Hindlimb muscle (tissue), 1 donor: Measurements from ENCODE around the gene CSGALNACT2. TPM values are rescaled to one million over a fixed set of nuclear protein-coding genes. Genes with fewer than 3 reads are reported as not detected.
"Not testable (repeated sequence)": the region's sequence is repeated elsewhere in the genome, so short reads cannot be mapped to it uniquely, and the experiment has no call there.

Experiments used
- DNase-seq: peaks from one replicate; pipeline ENCODE4 v3.0.0-alpha.2; 2013
- polyA plus RNA-seq: library from polyadenylated mRNA; unstranded; fragments of 120-200 nt; gene quantifications from one replicate; pipeline ENCODE4 v1.2.1, GENCODE V29; 2013; ENCODE audit not compliant: insufficient read length

CSGALNACT2 gene
- polyA plus RNA-seq, 1 donor: 24.2 TPM

DNA sequence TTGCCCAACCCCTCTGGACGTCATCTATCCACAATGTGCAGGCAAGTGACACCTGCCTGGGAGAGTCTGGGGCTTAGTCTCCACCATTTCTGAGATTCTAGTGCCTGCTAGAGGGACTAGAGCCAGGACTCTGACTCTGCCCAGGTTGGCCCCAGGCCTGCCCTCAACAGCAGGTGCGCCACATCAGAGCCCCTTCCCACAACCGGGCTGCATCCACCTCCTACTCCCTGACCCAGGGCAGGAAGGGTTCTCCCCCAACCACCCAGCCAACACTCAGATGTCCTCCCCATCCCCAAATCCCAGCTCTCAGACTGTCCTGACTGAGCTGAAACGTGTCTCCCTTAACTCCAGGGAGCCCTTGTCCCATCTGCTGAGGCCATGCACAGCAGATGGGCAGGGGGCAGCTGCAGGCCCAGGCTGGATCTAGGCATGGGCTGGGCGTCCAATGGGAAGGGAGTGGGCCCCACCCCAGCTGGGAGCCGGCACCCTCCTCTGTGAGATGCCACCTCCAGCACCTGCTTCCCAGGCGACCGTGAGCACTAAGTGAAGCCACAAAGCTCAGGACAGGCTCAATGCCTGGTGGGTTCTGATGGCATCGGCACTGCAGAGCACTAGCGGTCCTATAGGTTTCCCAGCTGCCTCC lies 79.4 kb downstream of the CSGALNACT2 start:
- DNase-seq: no peak

DNA sequence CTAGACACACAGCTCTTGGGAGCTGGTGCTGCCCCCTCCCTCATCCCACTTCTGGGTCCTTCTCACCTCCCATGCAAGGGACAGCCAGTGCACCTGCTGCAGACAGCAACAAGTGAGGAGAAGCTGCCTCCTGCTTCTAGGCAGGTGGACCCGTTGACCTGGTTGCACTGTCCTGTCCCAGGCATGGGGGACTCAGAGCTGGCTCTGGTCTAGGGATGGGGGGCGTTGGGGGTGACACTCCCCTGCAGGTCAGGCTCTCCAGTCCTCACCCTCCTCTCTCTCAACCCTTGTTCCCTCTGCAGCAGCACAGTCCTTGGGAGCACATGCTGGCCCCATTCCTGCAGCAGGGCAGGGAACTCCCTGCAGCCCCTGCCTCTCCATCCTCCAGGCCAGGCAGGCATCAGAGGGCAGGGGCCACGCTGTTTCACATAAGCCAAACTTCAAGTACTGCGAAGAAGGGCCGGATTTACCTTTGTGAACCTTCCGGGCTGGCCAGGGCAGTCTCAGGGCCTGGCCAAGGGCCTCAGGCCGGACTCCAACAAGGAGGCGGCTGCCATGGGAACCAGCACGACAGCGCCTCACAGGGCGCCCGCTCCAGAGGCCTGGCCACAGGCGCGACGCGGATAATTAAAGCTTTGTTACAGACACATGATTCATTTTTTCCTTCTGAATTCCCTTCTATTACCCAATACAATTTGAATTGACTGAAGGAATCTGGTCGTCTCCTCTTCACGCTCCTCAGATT lies 80.1 kb downstream of the CSGALNACT2 start:
- DNase-seq: no peak

DNA sequence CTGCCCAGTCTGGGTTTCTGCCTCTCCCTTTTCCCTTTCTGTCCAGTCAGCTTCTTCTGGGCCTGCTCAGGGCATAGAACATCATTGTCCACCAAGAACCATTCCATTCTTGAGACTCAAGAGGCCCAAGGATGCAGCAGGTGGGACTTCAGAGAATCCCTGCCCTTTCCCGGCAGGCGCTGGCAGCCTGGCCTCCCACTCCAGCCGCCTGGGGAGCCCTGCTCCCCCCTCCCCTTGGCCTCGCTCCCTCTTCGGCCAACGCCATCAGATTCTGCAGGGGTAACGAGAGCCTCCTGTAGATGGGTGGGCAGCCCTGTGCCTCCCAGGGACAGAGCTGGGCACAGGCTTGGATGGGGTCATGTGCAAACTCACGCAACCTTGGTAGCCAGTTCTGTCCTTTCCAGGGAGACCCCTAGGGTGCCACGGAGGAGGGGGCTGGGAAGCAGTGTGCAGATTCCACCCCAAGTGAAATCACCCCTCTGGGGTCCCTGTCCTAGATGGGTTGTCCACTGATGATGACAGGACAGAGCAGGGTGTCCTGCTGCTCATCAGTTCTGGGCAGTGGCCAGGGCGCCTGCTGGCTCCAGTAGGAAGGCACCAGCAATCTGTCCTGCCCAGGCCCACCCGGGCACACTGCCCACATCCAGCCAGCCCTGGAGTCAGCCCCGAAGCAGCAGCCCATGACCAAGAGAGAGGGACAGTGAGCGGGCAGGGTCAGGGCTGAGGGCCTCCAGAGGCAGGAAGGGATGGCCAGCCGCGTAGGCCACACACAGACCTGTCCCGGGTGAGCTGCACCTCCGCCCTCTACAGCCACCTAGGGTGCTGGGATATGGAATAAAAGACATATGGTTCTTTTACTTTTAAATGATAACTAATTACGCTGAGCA lies 80.9 kb downstream of the CSGALNACT2 start:
- DNase-seq: no peak

DNA sequence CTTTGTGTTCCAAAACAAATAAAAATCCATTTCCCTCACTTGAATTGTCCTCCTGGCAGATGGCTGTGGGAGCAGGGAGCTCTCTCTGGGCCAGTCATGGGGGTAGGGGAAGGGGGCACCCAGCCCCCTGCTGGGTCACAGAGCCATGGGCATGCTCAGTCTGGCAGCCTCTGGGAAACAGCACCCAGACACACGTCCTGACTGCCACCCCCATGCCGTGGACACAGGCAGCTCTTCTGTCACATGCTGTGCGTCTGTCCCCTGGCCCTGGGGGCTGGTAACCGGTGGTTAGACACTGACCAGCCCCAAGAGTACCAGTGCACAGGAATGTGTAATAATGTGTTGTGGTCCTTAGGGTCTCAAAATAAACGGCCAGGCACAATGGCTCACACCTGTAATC lies 81.6 kb downstream of the CSGALNACT2 start:
- DNase-seq: no peak

DNA sequence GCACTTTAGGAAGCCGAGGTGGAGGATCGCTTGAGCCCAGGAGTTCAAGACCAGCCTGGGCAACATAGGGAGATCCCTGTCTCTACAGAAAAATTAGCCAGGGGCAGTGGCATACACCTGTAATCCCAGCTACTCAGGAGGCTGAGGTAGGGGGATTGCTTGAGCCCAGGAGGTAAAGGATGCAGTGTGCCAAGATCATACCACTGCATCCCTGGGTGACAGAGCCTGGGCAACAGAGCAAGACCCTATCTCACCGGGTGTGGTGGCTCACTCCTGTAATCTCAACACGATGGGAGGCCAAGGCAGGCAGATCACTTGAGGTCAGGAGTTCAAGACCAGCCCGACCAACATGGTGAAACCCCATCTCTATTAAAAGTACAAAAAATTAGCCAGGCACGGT lies 82.0 kb downstream of the CSGALNACT2 start:
- not testable (repeated sequence) for DNase-seq

DNA sequence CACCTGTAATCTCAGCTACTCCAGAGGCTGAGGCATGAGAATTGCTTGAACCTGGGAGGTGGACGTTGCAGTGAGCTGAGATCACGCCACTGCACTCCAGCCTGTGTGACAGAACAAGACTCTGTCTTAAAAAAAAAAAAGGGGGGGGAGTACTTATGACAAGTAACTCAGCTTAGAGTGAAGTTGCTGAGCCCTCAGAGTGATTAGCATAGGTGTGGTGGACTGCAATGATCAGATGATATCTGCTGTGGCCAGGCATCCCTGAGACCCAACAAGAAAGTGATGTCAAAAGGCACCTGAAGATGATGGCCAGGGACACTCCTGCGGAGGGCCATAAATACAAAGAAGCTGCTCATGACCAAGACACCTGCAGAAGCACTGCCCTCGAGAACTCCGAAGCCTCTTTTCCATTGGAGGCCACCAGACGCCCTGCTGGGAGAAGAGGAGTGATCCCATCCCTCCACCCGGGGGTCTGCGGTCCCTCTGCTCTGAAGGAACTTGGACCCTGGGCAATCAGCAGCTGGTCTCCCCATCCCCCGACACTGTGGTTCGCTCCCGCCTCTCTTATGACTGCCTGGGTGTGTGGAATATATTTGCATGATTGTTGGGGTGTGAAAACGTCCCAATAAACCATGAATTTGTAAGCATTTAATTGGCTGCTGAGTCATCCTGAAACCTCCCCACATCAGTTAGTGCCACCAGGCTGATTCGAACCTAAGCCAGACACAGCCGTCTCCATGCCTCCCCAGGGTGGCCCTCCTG lies 82.6 kb downstream of the CSGALNACT2 start:
- no peak for DNase-seq

DNA sequence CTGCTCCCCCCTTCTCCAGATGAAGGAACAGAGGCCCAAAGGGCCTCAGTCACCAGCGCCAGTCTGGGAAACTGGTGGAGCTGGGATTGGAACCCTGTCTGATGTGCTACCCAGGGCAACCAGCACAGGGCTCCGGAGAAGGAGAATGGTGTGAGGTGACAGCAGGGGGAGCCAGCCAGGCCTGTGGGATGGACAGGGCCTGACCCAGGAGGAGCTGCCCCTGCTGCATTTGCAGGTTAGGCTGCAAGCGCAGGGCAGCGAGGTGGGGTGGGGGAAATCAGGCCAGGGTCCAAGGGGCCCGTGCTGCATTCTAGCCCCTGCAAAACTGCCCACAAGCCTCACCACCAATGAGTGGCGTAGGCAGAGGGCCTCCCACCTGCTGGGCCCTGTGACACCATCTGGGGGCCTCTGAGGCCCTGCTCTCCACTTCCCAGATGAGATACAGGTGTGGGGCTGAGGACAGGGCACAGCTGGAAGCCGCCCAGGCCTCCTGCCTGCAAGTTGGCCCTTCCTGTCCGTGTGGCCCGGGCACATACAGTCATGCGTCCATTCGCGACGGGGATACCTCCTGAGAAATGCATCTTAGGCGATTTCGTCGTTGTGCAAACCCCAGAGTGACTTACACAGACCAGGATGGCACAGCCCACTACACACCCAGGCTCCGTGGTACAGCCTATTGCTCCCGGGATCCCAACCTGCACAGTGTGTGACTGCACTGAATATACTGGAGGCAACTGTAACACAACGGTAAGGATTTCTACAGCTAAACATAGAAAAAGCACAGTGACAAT lies 83.4 kb downstream of the CSGALNACT2 start:
- no peak for DNase-seq

DNA sequence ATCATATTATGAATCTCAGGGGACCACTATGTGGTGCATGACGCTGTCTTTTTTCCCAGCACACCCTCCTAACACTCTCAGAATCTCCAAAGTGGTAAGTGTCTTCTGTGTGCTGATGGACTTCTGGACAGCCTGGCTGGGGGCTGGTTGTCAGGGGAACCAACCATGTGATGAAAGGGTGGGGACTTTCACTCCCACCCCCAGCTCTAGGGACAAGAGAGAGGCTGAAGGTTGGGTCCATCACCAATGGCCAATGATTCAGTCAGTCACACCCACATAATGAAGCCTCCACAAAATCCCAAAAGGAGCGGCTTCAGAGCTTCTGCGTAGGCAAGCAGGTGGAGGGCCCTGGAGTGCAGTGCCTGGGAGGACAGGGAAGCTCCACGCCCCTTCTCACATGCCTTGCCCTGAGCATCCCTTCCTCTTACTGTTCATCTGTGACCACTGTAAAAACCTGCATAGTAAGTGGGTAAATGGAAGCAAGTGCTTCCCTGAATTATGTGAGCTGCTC lies 84.0 kb downstream of the CSGALNACT2 start:
- no peak for DNase-seq

DNA sequence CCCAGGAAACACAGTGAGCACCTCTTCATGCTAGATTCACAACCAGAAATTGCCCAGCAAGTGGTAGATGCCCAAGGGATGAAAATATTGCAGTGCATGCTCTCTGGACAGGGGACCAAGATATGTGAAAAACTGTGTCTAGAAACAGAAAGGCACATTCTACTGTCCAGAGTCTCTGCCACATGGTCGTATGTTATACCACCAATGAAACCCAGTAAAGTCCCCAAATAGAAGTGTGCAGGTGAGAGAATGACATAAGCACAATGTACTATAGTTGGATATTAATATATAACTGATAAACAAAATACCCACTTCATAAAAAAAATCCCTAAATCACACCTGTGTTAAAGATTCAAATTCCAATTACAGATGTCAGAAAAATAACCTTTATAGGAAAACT lies 84.8 kb downstream of the CSGALNACT2 start:
- DNase-seq: no peak

DNA sequence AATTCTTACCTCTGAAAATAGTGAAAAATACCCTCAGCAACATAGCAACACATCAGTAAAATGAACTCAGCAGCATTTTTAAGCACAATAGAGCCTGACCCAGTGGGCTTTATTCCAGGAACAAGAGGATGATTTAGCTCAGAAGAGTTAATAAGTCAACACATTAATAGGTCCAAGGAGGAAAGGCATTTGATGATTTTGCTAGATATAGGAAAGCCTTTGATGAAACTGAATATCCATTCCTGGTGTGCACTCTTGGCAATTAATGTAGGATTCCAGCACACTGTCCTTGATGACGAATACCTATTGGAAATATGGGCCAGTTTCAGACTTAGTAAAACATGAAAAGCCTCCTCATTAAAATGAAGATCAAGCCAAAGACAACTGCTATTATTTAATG lies 86.1 kb downstream of the CSGALNACT2 start:
- no peak for DNase-seq

DNA sequence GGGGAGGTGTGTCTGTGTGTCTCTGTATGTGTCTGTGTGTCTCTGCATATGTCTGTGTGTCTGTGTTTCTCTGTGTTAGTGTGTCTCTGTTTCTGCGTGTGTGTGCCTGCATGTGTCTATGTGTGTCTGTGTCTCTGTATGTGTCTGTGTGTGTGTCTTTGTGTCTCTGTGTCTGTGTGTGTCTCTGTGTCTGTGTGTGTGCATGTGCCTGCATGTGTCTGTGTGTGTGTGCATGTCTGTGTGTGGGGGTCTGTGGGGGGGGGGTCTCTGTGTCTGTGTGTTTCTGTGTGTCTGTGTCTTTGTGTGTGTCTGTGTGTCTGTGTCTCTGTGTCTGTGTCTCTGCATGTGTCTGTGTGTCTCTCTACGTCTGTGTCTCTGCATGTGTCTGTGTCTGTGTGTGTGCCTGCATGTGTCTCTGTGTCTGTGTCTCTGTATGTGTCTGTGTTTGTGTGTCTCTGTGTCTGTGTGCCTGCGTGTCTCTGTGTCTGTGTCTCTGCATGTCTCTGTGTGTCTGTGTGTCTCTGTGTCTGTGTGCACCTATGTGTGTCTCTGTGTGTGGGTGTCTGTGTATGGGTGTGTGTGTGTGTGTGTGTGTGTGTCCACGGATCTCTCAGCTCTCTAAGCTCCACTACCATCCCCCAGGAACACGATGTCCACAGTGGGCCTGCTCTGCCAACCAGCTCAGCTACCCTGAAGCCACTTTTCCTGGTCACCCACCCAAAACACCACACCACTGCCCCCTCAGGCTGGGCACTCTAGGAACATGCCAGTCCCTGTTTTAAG lies 87.0 kb downstream of the CSGALNACT2 start:
- no peak for DNase-seq

DNA sequence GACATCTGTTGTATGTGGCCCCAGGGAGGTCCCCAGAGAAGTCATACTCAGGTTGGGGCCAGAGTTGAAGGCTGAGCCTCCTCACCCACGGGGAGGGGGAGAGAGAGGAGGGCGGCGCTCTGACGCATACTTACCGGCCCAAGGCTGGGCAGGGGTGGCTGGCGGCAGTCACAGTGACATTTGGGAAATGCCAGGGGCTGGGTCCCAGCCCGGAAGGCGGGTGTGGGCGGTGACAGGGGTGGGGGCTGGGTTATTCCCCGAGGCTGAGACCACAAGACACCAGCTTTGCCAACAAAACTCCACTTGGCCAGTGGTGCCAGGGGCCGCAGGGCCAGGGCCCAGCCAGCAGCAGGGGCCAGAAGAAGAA lies 87.5 kb downstream of the CSGALNACT2 start:
- DNase-seq: no peak

DNA sequence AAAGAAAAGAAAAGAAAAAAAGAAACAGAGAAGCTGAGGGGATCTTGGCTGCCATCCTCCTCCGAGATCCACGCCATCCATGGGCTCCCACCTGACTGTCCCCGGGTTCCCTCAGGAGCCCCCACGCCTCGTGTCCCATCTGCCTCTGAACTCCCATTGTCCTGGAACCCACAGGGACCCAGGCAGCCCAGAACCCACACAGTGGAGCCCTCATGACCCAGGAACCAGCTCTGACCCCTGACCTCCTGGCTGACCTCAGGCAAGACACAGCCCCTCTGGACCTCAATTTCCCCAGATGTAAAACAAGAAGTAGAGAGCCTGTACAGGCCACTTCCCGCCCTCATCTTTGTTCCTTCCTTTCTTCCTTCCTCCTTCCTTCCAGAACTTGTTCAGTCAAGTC lies 88.2 kb downstream of the CSGALNACT2 start:
- DNase-seq: no peak

DNA sequence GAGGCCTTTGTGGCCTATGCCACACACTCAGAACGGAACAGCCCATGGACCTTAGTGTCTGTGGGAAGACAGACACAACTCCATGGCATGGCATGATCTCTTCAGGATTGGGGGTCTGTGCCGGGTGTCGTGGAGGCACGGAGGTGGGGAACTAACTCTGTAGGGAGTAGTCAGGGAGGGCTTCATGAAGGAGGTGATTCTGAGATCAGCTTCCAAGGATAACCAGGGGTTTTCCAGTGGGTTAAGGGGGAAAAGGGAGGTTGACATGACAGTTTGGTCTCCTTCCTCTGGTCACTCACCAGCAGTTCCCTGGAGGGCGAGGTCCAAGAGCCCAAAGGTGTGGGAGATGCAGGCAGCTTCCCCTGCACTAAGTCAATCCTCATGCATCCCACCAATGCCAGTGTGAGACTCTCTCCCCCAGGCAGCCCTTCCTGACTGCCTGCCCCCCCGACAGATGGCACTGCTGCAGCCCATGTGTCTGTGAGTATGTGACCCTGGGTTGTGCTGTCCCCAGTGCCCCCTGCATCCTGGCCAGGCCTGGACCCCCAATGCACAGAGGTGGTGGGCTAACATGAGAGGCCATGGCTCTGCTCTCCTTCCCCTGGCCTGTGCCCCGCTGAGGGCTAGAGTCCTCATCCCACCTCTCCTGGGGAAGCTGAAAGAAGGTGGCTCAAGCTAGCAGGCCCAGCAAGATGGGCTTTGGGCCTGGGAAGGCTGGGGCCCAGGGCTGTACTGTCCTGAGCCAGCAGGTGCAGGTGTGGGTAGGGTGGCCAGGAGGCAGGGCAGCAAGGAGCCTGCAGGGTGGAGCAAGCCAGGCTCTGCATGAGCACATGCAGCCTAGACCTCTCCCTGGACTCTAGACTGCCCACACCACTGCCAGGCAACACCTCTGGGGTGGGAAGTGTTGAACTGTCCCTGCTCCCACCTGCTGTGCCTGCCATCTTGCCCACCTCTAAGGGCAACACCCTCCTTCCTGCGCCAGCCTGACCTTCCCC lies 88.9 kb downstream of the CSGALNACT2 start:
- no peak for DNase-seq

DNA sequence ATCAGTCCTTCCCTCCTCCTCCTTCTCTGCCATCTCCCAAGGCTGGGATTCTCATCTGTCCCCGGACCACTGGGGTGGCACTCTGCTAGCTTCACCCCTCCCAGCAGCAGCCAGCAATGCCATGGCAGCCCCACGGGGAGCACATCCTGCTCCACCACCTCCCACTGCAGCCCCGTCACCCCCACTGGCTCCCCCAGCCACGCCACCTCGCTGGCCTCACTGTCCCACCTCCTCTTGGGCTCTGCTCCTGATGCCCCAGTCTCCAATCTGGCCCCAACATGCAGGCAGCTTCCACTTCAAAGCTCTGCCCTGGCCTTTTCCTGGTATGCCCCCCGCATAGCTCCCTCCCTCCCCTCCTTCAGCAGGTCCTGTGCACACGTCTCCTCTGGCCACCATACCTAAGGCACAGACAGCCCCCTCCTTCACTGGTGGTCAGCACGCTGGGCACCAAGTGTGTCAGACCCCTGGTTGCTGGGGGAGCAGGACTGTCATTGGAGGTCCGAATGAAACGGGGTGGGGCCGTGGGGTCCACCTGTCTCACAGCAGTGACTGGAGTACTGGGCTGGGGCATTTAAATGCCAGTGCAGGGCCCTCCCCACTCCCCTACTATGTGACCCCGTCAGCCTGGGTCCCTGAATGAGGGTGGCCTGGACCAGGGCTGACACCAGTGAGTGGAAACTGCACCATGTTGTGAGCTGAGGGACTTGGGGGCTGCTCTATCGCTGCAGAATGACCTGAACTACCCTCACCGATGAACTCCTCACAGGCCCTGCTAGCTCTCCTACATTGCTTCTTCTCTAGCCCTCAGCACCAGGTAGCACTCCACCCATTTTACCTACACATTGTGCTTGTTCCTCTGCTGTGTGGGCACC lies 89.9 kb downstream of the CSGALNACT2 start:
- no peak for DNase-seq

DNA sequence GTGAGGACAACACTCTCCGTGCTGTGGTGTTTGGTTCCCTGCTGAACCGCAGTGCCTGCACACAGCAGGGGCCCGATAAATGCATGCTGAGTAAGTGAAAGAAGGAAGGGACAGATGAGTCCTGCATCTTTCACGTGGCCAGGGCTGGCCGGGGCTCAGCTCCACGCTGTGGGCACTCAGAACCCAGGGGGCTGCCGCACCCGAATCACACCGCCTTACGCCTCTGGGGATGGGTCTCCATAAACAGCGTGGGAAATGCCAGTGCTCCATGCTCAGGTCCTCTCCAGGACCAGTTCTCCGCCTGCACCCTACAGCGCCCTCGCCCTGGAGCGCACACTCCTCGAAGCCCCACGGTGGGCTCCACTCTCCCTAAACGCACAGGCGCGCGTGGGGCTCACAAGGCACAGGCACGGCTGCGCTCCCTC lies 90.5 kb downstream of the CSGALNACT2 start:
- DNase-seq: no peak

DNA sequence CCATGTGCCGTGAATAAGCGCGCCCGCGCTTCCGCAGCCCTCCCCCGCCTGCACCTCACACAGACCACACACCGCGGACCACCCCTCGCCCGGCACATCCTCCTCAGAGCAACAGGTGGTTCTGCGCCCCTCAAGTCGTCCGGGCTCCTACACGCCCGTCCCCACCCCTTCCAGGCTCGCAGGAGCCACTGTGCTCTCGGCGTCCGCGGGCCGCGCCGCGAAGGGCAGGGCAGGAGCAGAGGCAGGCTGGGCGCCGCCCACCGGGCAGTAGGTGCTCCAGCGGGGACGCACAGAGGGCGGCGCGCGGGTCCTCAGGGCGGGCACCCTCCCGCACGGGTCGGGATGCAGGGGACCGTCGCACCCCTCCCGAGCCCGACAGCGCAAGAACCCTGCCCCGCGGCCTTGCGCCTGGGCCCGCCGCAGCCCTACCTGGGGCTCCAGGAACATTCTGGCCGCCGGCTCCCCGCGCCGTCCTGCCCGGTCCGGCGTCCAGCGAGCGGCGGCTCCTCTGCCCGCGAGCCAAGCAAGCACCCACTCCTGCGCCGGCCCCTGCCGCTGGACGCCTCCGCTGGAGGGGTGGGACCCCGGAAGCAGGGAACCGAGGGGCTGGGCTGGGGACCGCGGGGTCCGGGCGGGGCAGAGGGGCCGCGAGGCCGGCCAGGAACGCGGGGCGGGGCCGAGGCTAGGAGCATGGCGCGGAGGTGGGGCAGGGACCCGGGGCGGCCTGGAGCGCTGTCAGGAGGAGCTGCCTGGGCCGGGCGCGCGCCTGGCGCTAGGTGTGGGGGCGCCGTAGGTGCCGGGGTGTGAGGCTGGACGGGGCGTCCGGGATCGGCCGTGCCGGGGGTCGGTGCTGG lies 91.2 kb downstream of the CSGALNACT2 start:
- no peak for DNase-seq
